Myocyte (in vitro differentiated cells): ENCODE data around the gene RALGPS1. TPM values are rescaled to one million over a fixed set of nuclear protein-coding genes. Genes with fewer than 3 reads are reported as not detected.

Source experiments
- DNase-seq: peaks from one replicate; pipeline ENCODE4 v3.0.0-alpha.2; 2012; ENCODE audit warnings: low read depth
- total RNA-seq: library from RNA; depleted of rRNA; stranded (reverse); fragments of >200 nt; gene quantifications from 2 replicates; pipeline ENCODE4 v1.2.3, GENCODE V29; 2014

The RALGPS1 gene
- total RNA-seq, 1 donor from 2014 or later: 3.6 TPM

DNA sequence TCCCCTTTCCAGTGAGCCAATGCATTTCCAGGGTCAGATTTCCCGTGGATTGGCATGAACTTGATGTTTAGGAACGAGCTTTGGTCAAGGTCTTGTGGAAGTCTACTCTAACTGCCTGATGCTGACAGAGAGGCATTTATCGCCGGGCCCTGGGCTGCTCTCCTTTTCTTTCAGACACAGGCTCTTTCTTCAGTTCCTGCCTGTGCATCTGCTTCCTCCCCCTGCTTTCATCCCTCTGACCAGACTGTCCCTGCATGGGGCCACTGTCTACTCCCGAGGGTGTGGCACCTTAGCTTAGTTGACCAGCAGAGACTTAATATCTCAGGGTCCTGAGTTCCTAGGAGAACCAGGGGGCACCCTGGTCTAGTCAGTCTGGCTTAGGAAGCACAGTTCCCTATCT lies 41.2 kb downstream of the RALGPS1 start:
- no peak for DNase-seq

DNA sequence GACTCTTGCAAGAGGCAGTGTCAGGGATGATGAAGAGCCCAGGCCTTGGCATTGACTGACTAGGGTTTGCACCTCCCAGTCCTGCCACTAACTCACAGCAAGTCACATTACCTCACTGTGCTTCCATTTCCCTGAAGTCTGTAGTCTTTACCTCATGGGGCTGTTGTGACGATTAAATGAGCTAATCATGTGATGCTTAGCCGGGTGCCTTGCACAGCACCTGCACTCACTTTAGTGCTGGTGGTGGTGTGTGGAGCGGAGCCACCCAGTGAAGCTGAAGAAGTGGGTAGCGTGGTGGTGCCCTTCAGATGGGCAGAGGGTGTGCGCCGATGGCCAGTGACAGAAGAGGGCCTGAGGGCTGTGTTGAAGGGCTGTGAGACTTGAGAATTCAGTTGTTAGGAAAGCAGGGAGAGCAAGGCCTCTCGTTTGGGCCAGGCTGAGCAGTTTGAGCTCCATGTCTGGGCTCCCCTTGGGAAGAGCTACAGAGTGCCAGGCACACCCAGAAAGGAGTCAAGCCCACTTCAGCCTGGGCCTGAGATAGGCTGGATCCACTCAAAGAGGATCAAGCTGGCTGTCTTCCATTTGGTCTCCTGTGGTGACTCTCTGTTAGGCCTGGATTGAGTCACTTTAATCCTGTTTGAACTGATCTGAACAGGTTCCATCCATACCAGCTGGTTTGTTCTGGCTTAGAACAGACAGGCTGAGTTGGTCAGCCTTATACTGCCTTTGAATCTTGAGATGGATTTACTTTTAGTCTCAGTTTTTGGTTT lies 42.5 kb downstream of the RALGPS1 start:
- peak; percentile 85 for DNase-seq

DNA sequence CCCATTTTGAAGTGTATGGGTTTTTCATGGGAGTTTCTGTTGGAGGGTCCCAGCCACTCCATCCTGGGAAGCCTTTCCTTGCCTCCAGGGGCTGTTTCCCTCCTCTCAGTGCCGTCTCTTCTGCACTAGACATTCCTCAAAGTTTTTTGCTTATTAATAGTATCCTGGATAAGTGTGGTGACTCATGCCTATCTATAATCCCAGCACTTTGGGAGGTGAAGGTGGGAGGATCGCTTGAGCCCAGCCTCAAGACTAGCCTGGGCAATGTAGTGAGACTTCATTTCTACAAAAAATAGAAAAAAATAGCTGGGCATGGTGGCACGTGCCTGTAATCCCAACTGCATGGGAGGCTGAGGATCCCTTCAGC lies 43.1 kb downstream of the RALGPS1 start:
- peak; percentile 65 for DNase-seq

DNA sequence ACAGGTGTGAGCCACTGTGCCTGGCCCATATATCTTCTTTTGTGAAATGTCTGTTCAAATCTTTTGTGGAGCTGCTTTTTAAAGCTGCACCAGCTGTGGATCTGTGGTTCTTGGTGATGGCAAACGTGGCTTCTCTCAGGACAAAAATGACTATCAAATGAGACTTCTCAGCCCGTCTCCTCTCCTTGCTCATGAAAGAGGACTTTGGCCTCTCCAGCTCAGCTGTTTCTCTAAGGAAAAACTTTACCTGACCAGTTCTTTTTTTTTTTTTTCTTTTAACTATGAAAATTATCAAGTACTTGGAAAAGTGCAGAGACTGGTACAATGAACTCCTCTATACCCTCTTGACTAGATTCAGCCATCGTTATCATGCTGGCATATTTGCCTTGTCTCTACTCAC lies 44.8 kb downstream of the RALGPS1 start:
- peak; percentile 38 for DNase-seq

DNA sequence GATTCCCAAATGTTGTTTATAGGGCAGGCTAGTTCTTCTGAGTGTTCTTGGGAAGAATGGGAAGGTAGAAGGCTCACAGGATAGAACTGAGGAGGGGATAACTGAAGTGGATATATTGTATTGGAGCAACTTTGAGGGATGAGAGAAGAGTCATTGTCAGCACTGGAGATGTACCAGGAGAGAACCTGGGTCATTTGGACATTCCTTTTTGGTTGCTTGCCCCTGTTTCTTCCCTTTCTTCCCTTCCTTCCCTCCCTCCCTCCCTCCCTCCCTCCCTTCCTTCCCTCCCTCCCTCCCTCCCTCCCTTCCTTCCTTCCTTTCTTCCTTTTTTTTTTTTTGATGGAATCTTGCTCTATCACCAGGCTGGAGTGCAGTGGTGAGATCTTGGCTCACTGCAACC lies 45.3 kb downstream of the RALGPS1 start:
- no peak for DNase-seq

- no peak for DNase-seq
Measured at GRCh38 chr9:126962336-126962735, 47.8 kb downstream of the RALGPS1 start.

- DNase-seq: no peak
Measured at GRCh38 chr9:126965077-126965476, 50.5 kb downstream of the RALGPS1 start.

GRCh38 chr9:126965541-126966428 lies 51.2 kb downstream of the RALGPS1 start:
- DNase-seq: peak; percentile 64

DNA sequence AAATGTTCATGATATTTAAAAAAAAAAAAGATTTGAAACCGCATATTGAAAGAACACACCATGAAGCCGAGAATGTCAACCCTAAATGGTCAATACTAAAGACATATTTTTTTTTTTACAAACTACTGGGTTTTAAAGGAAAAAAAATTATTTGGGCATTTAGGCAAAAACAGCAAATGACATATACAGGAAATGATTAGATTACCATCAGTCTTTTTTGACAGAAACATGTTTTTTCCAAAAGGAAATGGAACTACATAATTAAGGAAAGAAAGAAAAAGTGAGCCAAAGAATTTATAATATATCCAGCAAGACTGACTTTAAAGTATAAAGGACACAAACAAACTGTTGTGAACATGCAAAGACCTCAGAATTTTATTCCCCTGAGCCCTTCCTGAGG lies 56.7 kb downstream of the RALGPS1 start:
- DNase-seq: no peak

GRCh38 chr9:126973651-126974529 lies 59.3 kb downstream of the RALGPS1 start:
- DNase-seq: no peak

GRCh38 chr9:126974594-126974993 lies 60.0 kb downstream of the RALGPS1 start:
- no peak for DNase-seq

DNA sequence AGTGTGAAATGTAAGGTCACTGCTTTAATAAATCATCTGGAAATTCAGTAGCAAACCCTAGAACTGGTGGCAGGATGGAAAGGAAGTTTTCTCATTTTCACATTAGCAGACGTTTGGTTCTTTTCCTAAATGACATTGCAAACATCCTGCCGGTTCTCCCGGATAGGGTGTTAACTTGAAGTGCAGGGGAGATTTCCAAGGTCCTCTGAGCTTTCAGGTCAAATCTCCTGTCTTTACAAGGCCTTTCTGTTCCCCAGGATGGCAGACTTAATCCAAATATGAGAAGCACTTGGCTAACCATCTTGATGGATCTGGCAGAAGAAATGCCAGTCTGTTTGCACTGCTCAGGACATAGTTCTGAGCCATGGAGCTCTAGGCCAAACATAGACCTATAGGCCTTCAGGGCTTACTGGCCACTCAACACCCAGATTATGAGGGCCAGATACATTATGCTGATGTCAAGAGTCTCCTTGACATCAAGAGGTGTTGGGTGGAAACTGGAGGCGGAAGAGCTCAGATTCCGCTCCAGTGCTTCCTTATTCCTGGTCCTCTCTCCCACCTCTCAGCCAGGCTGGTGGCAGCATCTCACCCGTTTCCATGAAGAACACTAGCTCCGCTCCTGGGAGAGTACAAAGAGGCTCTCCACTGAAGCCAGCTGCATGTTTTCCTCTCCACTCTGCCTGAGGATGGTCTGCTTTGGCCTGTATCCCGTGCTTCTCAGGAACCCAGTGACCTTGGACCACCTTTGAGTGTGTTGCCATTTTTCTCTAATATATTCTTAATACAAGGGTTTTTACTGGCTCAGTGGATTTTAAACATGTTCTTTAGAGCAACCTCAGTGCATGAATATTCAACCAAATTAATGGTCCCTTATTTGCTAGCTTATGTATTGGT lies 61.0 kb downstream of the RALGPS1 start:
- no peak for DNase-seq

DNA sequence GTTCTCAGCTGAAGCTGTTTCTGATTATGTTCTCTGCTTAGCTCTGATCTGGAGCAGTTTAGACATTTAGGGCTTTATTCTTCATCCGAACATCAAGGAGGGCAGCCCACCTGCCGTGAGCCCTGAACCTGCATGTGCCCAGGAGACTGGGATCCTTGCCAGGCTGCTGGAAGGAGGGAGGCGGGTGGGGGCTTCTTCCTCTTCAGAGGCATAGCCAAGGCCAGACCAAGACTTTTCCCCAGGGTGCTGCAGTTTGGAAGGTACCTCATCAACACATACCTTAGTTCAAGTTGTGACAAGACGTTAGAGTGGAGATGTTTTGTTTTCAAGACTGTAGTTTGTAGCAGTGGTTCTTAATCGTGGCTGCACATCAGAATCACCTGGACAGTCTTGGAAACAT lies 64.9 kb downstream of the RALGPS1 start:
- no peak for DNase-seq

DNA sequence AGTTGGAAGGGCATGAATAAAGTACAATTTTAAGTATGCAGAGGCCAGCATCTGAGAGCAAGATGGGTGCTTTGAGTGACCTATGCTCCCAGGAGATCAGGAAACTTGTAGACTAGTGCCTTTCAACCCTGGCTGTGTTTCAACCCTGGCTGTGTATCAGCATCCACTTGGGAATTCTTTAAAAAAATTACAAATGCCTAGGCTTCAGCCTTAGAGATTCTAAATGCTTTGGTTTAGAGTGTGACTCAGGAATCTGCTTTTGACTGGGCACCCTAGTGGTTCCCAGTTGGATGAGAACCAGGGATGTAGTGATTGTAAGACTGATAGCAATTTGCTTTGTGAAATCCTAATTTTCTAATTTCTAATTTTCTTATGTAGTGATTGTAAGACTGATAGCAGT lies 65.6 kb downstream of the RALGPS1 start:
- DNase-seq: no peak

GRCh38 chr9:126981218-126981617 lies 66.6 kb downstream of the RALGPS1 start:
- no peak for DNase-seq

DNA sequence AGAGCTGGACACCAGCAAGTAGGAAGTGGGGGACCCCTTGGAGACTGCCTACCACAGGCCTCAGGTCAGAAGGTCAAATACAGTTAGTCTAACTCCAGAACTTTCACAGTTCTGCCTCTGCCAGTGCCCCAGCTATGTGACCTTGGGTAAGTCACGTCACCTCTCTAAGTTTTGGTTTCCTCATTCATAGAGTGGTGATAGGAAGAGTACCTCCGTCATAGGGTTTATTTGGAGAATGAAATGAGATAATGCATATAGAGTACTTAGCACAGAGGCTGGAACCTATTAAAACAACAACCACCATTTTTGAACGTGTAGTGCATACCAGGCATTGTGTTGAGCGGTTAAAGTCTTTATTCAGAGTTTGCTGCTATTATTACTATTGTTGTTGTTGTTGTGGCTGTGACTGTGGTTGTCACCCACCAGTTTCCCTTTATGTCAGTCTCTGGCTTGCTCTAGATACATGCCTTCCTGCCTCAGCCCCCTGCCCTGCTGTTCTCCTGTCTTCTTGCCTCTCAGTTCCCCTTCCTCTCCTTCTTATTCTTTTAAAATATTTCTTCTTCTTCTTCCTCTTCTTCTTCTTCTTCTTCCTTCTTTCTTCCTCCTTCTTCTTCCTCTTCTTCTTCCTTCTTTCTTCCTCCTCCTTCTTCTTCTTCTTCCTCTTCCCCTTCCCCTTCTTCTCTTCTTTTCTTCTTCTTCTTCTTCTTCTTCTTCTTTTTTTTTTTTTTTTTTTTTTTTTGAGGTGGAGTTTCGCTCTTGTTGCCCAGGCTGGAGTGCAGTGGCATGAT lies 67.8 kb downstream of the RALGPS1 start:
- no peak for DNase-seq

GRCh38 chr9:126983767-126984166 lies 69.2 kb downstream of the RALGPS1 start:
- no peak for DNase-seq

DNA sequence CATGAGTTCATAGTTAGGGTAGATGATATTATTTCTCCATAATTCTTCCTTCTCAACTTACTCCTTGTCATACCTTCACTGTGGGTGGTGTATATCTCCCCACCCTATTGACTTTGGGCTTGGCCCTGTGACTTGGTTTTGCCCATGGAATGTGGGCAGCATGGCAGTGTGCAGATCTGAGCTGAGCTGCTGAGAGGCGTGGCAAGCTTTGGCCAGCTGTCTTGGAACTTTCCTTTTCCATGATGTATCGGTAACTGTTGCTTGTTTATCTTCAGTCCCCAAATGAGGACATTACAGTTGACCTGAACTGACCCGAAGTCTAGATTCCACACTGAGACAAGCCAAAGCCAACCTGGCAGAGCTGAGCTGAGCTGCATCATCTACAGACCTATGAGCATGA lies 70.4 kb downstream of the RALGPS1 start:
- peak; percentile 94 for DNase-seq

GRCh38 chr9:126985870-126986498 lies 71.4 kb downstream of the RALGPS1 start:
- DNase-seq: peak; percentile 98
